Measurements from ENCODE around the gene MAU2. TPM values are rescaled to one million over a fixed set of nuclear protein-coding genes. Genes with fewer than 3 reads are reported as not detected.

The MAU2 gene
- total and polyA plus RNA-seq, 2 of the 13 experiments (the other 11 are each of a cell fraction or from before 2014, with no cell fraction given): 16.8 to 33.8 TPM

GRCh38 chr19:19366434-19367396 is 46.1 kb downstream of the MAU2 start (continued):
- TF ChIP-seq CBX2 (IDR thresholded peaks at IDR 0.05; ENCODE audit: low read depth, low read length) (no peak), CBX2 (CRISPR knock-in tag; IDR thresholded peaks at IDR 0.05; ENCODE audit: low read depth) (no peak), ZNF788 (CRISPR knock-in tag; IDR thresholded peaks at IDR 0.05; ENCODE audit: borderline replicate concordance) (no peak; the same call in 1 of the 2 replicates), ZNF160 (CRISPR knock-in tag; IDR thresholded peaks at IDR 0.05) (0 out of 2 replicates have a peak, but pooled peaks have one; percentile 57), PAF1 (CRISPR knock-in tag; IDR thresholded peaks at IDR 0.05) (no peak), CCDC6 (CRISPR knock-in tag; IDR thresholded peaks at IDR 0.05) (no peak), ZMYM2 (CRISPR knock-in tag; IDR thresholded peaks at IDR 0.05) (peak; percentile 76; the same call in 1 of the 2 replicates), ZC3H13 (CRISPR knock-in tag; IDR thresholded peaks at IDR 0.05) (no peak), RFX1 (IDR thresholded peaks at IDR 0.05) (no peak), TBL1XR1 (IDR thresholded peaks at IDR 0.05; ENCODE audit: borderline replicate concordance, low read length, partially characterized antibody) (no peak), ZNF441 (CRISPR knock-in tag; IDR thresholded peaks at IDR 0.05; ENCODE audit: borderline replicate concordance) (no peak), STAT6 (CRISPR knock-in tag; IDR thresholded peaks at IDR 0.05; ENCODE audit: borderline replicate concordance) (0 out of 2 replicates have a peak, but pooled peaks have one; percentile 38), ATF2 (CRISPR knock-in tag; IDR thresholded peaks at IDR 0.05) (peak; percentile 81), NR2F6 (IDR thresholded peaks at IDR 0.05) (peak; percentile 34; the same call in 1 of the 2 replicates), NR2F6 (CRISPR knock-in tag; IDR thresholded peaks at IDR 0.05) (peak; percentile 54; the same call in 1 of the 2 replicates), ZSCAN21 (CRISPR knock-in tag; IDR thresholded peaks at IDR 0.05; ENCODE audit: borderline replicate concordance) (peak; percentile 78; the same call in 1 of the 2 replicates), ZNF773 (CRISPR knock-in tag; IDR thresholded peaks at IDR 0.05; ENCODE audit: borderline replicate concordance) (no peak), ZSCAN12 (CRISPR knock-in tag; IDR thresholded peaks at IDR 0.05) (no peak), ZNF557 (CRISPR knock-in tag; IDR thresholded peaks at IDR 0.05) (no peak), HMGXB4 (CRISPR knock-in tag; IDR thresholded peaks at IDR 0.05; ENCODE audit: borderline replicate concordance in 1 of 2, low read depth in 1 of 2) (peak; percentile 88 to 92; a peak in 3 of 4 replicates), TCF7L2 (IDR thresholded peaks at IDR 0.05; ENCODE audit: low read depth, low read length) (no peak), CENPT (CRISPR knock-in tag; IDR thresholded peaks at IDR 0.05; ENCODE audit: low read depth) (no peak), ZFX (CRISPR knock-in tag; IDR thresholded peaks at IDR 0.05; ENCODE audit: low read depth) (peak; percentile 85)

All from HepG2 (cell line).